B cell (primary cell): ENCODE measurements around the gene ABHD14A. TPM values are rescaled to one million over a fixed set of nuclear protein-coding genes. Genes with fewer than 3 reads are reported as not detected.
A peak's percentile ranks its signal among the peaks of the same experiment; 100 is the strongest.

Source experiments
- ATAC-seq: fragments of 200-7000 bp; cut with Tn5 transposase; one replicate; pipeline ENCODE4 v1.10.0; 2021; ENCODE audit warnings: low read depth, mild to moderate bottlenecking, moderate number of reproducible peaks, moderate library complexity
- CTCF ChIA-PET: fragments of 350-600 bp; sonication (Branson Sonifier 250); formaldehyde crosslinking; loops from one replicate; lab custom pipeline; 2021; ENCODE audit warnings: antibody characterized with exemption, inconsistent platforms; lab: Charles Lee
- POLR2A ChIA-PET: fragments of 350-600 bp; sonication (Branson Sonifier 250); formaldehyde crosslinking; loops from one replicate; lab custom pipeline; 2021; ENCODE audit warnings: antibody characterized with exemption; lab: Charles Lee
- DNase-seq: peaks from one replicate; pipeline ENCODE4 v3.0.0; 2013
- H2AFZ ChIP-seq: 2 replicates; pipeline ENCODE4 v1.6.1; 2012; ENCODE audit warnings: mild to moderate bottlenecking, low read depth, low read length; ENCODE audit not compliant: insufficient read depth, poor library complexity, severe bottlenecking
- H3K27ac ChIP-seq, 2 donors: 1 replicate in 1 of 2; 2 replicates in 1 of 2; pipeline ENCODE4 v1.5.1; 2012 to 2013; ENCODE audit warnings: low read length in 2 of 2, mild to moderate bottlenecking in 2 of 2, moderate library complexity in 1 of 2
- H3K27me3 ChIP-seq, 4 experiments: fragments of 200-600 bp in 1 of 4; sonication (generic) in 1 of 4; replicated peaks in 1 of 4; 1 replicate in 2 of 4; 2 replicates in 2 of 4; pipeline versions ENCODE4 v1.6.1 to v1.7.0; 2013 to 2016; ENCODE audit warnings: low read length in 3 of 4, mild to moderate bottlenecking in 2 of 4, mixed read lengths in 1 of 4, moderate library complexity in 1 of 4; ENCODE audit not compliant: insufficient read depth in 4 of 4, control insufficient read depth in 3 of 4; ENCODE audit errors: control extremely low read depth in 1 of 4
- H3K36me3 ChIP-seq, 2 experiments: replicated peaks in 1 of 2; 1 replicate in 1 of 2; 2 replicates in 1 of 2; pipeline versions ENCODE4 v1.6.1 to v1.7.1; 2013; ENCODE audit warnings: low read length in 1 of 2; ENCODE audit not compliant: insufficient read depth in 2 of 2, control insufficient read depth in 1 of 2; ENCODE audit errors: control extremely low read depth in 1 of 2, extremely low read depth in 1 of 2
- H3K4me1 ChIP-seq, 2 donors: fragments of 200-600 bp in 1 of 2; sonication (generic) in 1 of 2; 1 replicate in 1 of 2; 2 replicates in 1 of 2; pipeline versions ENCODE4 v1.5.1 to v1.6.1; 2013 to 2017; ENCODE audit warnings: low read length in 2 of 2; ENCODE audit not compliant: control insufficient read depth in 2 of 2, insufficient read depth in 2 of 2
- H3K4me2 ChIP-seq: replicated peaks from 2 replicates; pipeline ENCODE3; 2012; ENCODE audit warnings: mild to moderate bottlenecking, low read depth, low read length; ENCODE audit not compliant: poor library complexity, severe bottlenecking
- H3K4me3 ChIP-seq, 5 experiments: fragments of 200-600 bp in 1 of 5; sonication (generic) in 1 of 5; 1 replicate in 3 of 5; 2 replicates in 2 of 5; pipeline versions ENCODE4 v1.5.1 to v1.7.0; 2011 to 2016; ENCODE audit warnings: low read length in 4 of 5, mild to moderate bottlenecking in 4 of 5, low read depth in 2 of 5, control low read depth in 1 of 5, moderate library complexity in 1 of 5; ENCODE audit not compliant: insufficient read depth in 1 of 5; ENCODE audit errors: control extremely low read depth in 1 of 5, extremely low read depth in 1 of 5
- H3K79me2 ChIP-seq: fragments of 200-600 bp; sonication (generic); one replicate; pipeline ENCODE4 v1.6.0; 2016; ENCODE audit warnings: low read length; ENCODE audit not compliant: control insufficient read depth, insufficient read depth
- H3K9ac ChIP-seq: fragments of 200-600 bp; sonication (generic); 2 replicates; pipeline ENCODE4 v1.6.1; 2017; ENCODE audit warnings: mild to moderate bottlenecking, low read length, moderate library complexity
- H3K9me3 ChIP-seq, 3 donors: one replicate each; pipeline versions ENCODE4 v1.6.1 to v1.7.1; 2013; ENCODE audit warnings: low read length in 2 of 3; ENCODE audit not compliant: control insufficient read depth in 2 of 3, insufficient read depth in 1 of 3; ENCODE audit errors: control extremely low read depth in 1 of 3
- H4K20me1 ChIP-seq: 2 replicates; pipeline ENCODE4 v1.6.0; 2012; ENCODE audit warnings: mild to moderate bottlenecking, low read length; ENCODE audit not compliant: insufficient read depth, control insufficient read depth, poor library complexity, severe bottlenecking
- H3K27ac Mint-ChIP-seq: one replicate; pipeline ENCODE4 v1.8.0; 2021; ENCODE audit warnings: mixed read lengths
- H3K27me3 Mint-ChIP-seq: one replicate; pipeline ENCODE4 v1.8.0; 2021; ENCODE audit warnings: mixed read lengths
- H3K4me1 Mint-ChIP-seq: one replicate; pipeline ENCODE4 v1.8.0; 2021; ENCODE audit warnings: mixed read lengths
- H3K4me3 Mint-ChIP-seq: one replicate; pipeline ENCODE4 v1.8.0; 2021; ENCODE audit warnings: mixed read lengths
- H3K9me3 Mint-ChIP-seq: one replicate; pipeline ENCODE4 v1.8.0; 2022; ENCODE audit warnings: mixed read lengths; ENCODE audit not compliant: insufficient read depth
- CTCF ChIP-seq: fragments of 200-600 bp; IDR thresholded peaks from one replicate; pipeline ENCODE4 v1.8.0; 2022; ENCODE audit warnings: antibody characterized with exemption, mild to moderate bottlenecking
- EZH2 ChIP-seq: IDR thresholded peaks from 2 replicates; pipeline ENCODE4 v1.6.1; 2012; ENCODE audit warnings: borderline replicate concordance, low read depth, mild to moderate bottlenecking, moderate library complexity, low read length; ENCODE audit not compliant: insufficient read depth, poor library complexity, severe bottlenecking
- WGBS: methylation state at CpG from one replicate; pipeline ENCODE4 v1.1.5; 2013; ENCODE audit warnings: missing lambda C conversion rate; ENCODE audit not compliant: insufficient coverage; 5-methylcytosine and 5-hydroxymethylcytosine counted together
- intact Hi-C: fragments of 100-400 bp; cut with micrococcal nuclease; formaldehyde crosslinking; loops from one replicate; pipeline ENCODE4 v1.10.0; 2022
- polyA plus RNA-seq: library from polyadenylated mRNA; depleted of rRNA; stranded (reverse); fragments of >200 nt; gene quantifications from 2 replicates; pipeline ENCODE4 v1.2.3, GENCODE V29; 2012
- total RNA-seq, 2 donors: library from RNA; stranded (reverse); fragments of 120-200 nt in 1 of 2; gene quantifications; 1 replicate in 1 of 2; 2 replicates in 1 of 2; pipeline versions ENCODE4 v1.2.3 to v1.2.4, GENCODE V29; 2013 to 2022

The ABHD14A gene
- total and polyA plus RNA-seq, 2 donors (not counting 1 experiment from before 2014, with no cell fraction given), result 11.9 to 28.8 TPM

GRCh38 chr3:52023101-52023770, 48.4 kb downstream of the ABHD14A start:
- Histone ChIP-seq H3K79me2 (no peaks in the 10 kb centered on the region), H3K9me3 (no peaks in the 10 kb centered on the region), H3K27ac (no peak overlapping the region), H3K4me2 (peak overlapping the region; percentile 46), H3K4me1 (peaks cover 10 to 14% of the 10 kb centered on the region in 2 donors), H3K9ac (peak overlapping the region; percentile 23), H3K4me3 (no peak overlapping the region), H2AFZ (no peak overlapping the region), H3K36me3 (no peaks in the 10 kb centered on the region), H3K27me3 (no peaks in the 10 kb centered on the region), H4K20me1 (no peaks in the 10 kb centered on the region)
- intact Hi-C loops, result no loop called here
- peaks cover 23% of the 10 kb centered on the region for H3K4me1 Mint-ChIP-seq
- no peak overlapping the region for H3K4me3 Mint-ChIP-seq
- H3K9me3 Mint-ChIP-seq, result no peaks in the 10 kb centered on the region
- no peak overlapping the region for H3K27ac Mint-ChIP-seq
- H3K27me3 Mint-ChIP-seq, result peaks cover 4% of the 10 kb centered on the region
- DNase-seq (no peak), ATAC-seq (no peak)
- TF ChIP-seq CTCF, result no peak
- TF ChIP-seq EZH2, result no peak
- POLR2A ChIA-PET, result no interaction called here
- 83% methylated on average over 3 of the region's 3 CpGs for WGBS
- CTCF ChIA-PET, result no interaction called here

- no peak overlapping the region for H3K4me3 Mint-ChIP-seq
- Histone ChIP-seq H3K27ac (no peak overlapping the region), H2AFZ (no peak overlapping the region), H3K4me1 (peaks cover 10 to 14% of the 10 kb centered on the region in 2 donors), H3K4me2 (peak overlapping the region; percentile 46), H3K36me3 (no peaks in the 10 kb centered on the region), H3K4me3 (no peak overlapping the region), H3K9me3 (no peaks in the 10 kb centered on the region), H4K20me1 (no peaks in the 10 kb centered on the region), H3K79me2 (no peaks in the 10 kb centered on the region), H3K27me3 (no peaks in the 10 kb centered on the region), H3K9ac (peak overlapping the region; percentile 23)
- intact Hi-C loops, result no loop called here
- H3K27ac Mint-ChIP-seq, result no peak overlapping the region
- peaks cover 4% of the 10 kb centered on the region for H3K27me3 Mint-ChIP-seq
- TF ChIP-seq EZH2 (no peak), CTCF (no peak)
- ChIA-PET POLR2A (interaction anchor here (0.6 kb wide), 1 partner anchor 33 kb away, joined by 4 read pairs; no protein-coding TSS in a partner anchor), CTCF (no interaction called here)
- ATAC-seq, result peak; percentile 90
- no peaks in the 10 kb centered on the region for H3K9me3 Mint-ChIP-seq
- peaks cover 23% of the 10 kb centered on the region for H3K4me1 Mint-ChIP-seq
- 34% methylated on average over 6 of the region's 8 CpGs for WGBS
- DNase-seq, result peak; percentile 47
Measured at GRCh38 chr3:52023860-52024764, 49.2 kb downstream of the ABHD14A start.
